Activated CD4-positive, alpha-beta T cell treated with anti-CD3 and anti-CD28 coated beads, Interleukin-2, amount 50 U/mL, for 1 hour (primary cell): Measurements from ENCODE around the gene SLC10A1.
"Not testable (repeated sequence)": the region's sequence is repeated elsewhere in the genome, so short reads cannot be mapped to it uniquely, and the experiment has no call there.

Source experiments
- DNase-seq: peaks from one replicate; pipeline ENCODE4 v3.0.0-alpha.2; 2020

Gene SLC10A1

DNA sequence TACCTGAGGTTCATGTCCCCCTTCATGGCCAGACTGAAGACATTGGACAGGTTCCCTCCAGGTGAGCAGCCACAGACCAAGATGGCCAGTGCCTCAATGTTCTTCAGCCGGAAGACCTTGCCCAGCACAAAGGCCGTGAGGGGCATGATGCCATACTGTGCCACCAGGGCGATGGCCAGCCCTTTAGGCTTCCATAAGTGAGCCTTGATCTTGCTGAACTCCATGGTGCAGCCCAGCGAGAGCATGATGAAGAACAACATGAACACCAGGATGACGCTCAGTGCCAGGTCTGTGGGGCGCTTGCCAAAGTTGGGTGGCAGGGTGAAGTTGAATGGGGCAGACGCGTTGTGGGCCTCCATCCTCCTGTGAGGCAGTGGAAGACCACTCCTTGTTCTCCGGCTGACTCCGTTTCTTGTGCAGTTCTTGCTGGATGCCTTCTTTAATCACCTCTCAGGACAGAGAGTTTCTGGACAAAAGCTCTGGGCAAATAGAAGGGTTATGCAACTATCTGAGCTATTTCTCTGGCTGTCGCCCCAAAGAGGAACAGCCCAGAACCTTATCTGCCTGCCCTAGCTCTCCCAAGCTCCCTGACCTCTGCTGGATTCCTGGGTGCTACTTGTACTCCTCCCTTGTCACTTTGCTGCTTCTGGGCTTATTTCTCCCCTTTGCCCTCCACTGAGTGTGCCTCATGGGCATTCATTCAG lies at the start of gene SLC10A1:
Gene SLC10A1 (minus strand): TSS at position 445 of the 704 bp plus-strand sequence. CDS start 86 bp downstream, at position 359.
- DNase-seq: no peak

DNA sequence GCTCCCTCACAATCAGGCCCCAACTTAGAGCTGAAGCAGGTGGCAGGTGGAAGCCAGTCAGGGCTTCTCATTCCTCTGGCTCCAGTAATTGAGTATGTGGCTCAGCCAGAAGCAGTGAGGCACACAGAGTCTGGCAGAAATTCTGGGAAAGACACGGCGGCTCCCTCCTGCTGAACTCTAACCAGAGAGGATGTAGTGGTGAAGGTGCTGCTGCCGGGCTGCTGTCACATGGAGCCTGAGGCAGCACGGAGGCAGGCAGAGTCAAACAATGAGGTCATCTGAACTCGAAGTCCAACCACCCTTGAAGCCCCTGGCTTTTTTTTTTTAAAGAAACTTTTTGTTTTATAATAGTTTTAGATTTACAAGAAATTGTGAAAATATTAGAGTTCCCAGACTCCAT lies 48.7 kb upstream of the SLC10A1 start:
- DNase-seq: no peak

DNA sequence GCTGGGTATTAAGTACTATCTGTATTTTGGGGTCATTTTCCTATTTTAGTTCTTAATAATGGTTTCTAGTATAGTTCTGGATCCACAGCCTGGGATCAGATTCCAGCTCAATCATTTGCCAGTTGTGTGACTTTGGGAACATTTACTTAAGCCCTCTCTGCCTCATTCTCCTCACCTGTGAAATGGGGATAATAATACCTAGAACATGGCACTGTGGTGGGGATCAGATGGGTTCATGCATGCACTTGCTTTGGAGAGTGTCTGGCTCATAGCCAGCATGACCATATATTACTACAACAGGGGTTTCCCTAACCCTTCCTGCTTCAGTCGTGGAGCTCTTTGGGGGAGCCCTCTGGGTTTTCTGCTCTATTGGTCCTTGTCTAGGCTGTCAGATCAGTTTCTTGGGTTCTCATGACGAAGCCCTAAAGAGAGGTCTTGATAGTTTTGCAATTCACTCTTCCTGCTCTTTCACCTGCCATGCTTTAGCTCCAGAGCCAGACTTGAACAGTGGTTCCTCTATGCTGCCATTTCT lies 48.1 kb upstream of the SLC10A1 start:
- DNase-seq: no peak

DNA sequence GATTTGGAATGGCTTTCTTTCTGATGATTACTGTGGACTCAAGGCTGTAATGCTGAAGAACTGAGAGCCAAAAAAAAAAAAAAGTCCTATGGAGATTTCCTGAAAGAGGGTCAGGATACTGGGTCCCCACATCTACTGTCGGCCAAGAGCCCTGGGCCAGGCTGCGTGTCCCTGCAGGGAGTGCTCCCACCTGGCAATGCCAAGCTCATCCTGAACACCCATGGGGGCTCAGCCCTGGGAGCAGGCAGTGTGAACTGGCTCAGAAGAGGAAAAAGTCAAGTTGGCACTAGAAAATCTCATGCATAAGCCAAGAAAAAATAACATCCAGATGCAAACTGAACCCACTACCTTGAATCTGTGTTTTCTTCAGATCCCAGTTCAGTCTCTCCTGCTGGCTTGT lies 47.1 kb upstream of the SLC10A1 start:
- DNase-seq: no peak

DNA sequence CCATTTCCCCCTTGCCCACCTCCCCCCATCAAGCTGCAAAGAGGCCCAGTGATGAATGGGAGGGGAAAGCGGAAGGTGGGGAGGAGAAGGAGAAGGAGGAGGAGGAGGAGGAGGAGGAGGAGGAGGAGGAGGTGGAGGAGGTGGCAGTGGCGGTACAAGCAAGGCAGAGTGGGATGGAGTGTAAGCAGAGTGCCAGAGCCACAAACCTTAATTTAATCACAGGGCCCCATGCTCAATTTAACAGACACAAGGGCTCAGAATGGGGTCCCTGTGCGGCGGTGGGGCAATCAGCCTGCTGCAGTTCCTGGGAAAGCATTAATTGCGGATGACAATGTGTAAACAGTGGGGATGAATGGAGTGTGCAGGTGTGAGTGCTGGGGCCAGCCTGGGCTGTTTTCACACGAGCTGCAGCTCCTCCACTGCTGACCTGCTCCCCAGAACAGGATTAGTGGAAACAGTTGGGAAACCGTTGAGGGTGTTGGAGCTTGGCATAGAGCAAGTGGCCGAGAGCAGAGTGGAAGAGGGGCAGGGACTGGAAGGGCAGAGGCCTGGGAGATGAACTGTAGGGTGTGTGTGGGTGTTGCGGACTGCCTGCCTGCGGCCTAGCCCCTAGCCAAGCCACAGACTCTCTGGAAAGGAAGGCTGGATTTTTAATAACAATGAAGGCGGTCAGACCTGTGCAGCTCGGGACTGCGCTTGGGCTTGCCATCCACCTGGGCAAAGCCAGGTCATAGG lies 45.8 kb upstream of the SLC10A1 start:
- DNase-seq: no peak

DNA sequence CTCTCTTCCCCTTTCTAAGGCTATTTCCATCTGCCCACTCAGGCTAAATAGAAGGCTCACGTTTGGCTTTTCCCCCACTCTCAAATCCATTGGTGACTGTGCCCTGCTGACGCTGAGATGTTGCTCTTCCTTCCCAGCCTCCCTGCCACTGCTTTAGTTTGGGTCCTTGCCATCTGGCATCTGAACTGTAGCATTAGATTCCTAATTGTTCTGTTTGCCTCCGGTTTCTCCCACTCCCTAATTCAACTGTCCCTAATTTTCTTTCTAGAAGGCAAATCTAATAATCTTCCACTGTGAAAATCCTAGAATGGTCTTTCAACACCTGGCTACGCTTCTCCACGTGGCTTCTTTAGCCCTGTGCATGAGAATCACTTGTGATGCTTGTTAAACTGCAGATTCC lies 44.6 kb upstream of the SLC10A1 start:
- DNase-seq: no peak

DNA sequence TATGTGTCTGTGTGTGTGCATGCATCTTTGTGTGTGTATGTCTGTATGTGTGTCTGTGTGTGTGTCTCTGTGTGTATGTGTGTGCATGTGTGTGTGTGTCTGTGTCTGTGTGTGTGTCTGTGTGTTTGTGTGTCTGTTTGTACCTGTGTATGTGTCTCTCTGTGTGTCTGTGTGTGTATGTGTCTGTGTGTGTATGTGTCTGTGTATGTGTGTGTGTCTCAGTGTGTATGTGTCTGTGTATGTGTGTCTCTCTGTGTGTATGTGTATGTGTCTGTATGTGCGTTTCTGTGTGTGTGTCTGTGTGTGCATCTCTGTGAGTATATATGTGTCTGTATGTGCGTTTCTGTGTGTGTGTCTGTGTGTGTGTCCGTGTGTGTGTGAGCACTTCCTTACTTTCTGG lies 42.6 kb upstream of the SLC10A1 start:
- DNase-seq: no peak

DNA sequence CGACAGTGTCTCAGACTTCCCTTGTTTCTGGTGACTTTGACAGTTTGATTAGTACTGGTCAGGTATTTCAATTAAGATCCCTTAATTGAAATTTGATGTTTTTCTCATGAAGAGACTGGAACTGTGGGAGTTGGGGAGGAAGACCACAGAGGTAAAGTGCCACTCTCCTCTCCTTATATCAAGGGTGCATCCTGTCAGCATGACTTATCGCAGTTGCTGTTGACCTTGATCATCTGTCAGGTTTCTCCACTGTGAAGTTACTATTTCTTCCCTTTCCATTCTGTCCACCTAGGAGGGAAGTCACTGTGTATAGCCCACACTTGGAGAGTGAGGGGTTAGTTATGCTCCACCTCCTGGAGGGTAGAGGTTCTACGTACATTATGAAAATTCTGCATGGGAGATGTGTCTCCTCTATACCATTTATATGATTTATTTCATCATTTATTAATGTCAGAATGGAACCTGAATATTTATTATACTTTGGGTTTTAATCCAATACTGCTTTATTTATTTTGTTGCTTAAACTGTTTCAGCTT lies 41.9 kb upstream of the SLC10A1 start:
- DNase-seq: no peak

DNA sequence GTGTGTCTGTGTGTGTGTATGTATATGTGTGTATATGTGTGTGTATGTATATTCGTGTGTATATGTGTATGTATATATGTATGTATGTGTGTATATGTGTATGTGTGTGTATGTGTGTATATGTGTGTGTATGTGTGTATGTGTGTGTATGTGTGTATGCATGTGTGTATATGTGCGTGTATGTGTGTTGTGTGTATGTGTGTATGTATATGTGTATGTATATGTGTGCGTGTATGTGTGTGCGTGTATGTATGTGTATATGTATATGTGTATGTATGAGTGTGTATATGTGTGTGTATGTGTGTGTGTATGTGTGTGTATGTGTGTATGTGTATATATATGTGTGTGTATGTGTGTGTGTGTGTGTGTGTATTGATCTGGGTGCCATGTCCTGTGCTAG lies 31.8 kb upstream of the SLC10A1 start:
- no peak for DNase-seq

DNA sequence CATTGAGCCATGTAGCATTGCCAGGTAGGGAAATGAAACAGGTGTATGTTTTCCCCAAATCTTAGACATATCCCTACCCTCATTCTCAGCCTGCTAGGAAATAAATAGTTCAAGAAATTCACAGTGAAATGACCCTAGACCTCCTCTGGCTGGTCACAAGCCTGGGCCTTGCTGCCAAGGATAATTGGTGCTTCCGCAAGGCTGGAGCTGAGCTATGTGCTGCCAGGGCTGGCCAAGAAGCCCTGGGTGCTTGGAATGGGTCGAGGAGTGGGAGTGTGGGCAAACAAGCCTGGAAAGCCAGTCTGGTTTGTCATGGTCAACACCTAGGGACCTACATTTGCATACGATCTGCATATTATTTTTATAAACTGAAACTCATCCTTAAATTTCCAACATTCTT lies 31.3 kb upstream of the SLC10A1 start:
- no peak for DNase-seq

DNA sequence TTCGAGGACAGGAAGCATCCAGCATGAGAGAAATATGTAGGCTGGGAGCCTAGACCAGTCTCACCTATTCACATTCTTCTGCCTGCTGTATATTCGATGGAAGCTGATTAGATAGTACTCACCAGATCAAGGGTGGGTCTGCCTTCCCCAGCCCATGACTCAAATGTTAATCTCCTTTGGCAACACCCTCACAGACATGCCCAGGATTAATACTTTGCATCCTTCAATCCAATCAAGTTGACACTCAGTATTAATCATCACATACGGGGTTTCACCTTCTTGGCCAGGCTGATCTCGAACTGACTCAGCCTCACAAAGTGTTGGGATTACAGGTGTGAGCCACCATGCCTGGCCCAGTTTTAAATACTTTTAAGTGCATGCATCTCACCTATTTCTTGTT lies 30.5 kb upstream of the SLC10A1 start:
- no peak for DNase-seq

DNA sequence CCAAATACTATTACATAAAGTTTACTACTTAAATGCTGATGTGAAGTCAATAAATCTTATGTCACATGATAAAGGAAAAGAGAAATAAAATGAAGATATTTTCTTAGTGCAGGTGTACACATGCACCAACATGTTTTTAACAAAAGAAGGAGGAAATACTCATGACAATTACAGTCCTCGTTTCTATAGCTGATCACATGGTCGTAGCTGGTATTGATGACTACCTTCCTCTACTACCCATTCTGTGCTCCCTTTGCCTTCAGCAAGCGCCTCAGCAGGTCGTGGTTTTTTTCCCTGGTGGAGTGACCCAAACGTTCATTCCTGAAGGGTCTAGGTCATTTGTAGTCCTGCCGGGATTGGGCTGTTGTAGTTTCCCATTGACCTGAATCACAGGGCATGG lies 25.4 kb upstream of the SLC10A1 start:
- no peak for DNase-seq

DNA sequence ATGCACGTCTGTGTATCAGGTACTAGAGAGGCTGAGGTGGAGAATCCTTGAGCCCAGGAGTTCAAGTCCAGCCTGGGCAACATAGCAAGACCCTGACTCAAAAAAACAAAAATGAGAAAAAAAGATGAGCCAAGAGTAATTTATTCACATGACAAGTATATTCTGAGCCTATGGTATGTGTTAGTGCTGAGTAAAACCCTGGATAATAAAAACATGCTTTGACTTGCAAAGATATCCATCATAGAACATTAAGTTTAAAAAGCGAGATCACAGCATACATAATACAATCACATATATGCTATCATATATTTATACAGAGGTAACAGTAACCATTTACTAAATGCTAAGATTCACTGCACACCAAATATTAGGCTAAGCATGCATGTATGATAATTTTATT lies 23.9 kb upstream of the SLC10A1 start:
- DNase-seq: no peak

DNA sequence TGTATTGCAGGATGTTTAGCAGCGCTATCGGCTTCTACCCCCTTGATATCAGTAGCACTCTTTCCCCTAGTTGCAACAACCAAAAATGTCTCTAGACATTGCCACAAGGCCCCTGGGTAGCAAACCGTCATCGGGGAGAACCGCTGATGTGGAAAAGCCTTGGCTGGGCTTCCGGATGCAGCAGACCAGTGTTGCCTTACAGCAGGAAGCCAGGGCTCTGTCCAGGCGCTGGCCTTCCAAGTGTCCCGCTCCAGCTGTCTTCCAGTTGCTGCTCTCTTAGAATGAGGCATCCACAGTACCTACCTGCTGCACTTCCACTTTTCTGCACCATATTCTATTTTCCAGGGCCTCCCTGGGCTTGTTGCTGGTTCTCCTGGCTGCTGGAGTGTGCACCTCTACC lies 22.6 kb upstream of the SLC10A1 start:
- DNase-seq: no peak

DNA sequence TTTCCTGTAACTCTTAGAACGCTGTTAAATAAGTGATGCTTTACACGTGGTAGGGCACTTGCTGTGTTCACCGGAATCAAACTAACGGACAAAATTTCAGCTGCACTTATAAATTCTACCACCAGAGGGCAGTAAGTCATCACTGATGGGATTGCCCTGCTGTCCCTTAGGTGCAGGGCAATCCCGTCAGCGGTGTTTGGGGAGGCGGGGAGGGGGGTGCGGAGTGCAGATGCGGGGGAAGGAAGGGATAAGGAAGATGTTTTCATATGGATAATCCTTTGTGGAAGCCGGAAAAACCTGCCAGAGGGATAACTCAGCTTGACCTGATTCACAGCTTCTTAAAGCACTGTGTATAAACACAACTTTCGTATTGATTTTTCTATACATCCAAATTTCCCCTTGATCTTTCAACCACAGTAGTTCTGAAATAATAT lies 21.7 kb upstream of the SLC10A1 start:
- DNase-seq: peak; percentile 30

DNA sequence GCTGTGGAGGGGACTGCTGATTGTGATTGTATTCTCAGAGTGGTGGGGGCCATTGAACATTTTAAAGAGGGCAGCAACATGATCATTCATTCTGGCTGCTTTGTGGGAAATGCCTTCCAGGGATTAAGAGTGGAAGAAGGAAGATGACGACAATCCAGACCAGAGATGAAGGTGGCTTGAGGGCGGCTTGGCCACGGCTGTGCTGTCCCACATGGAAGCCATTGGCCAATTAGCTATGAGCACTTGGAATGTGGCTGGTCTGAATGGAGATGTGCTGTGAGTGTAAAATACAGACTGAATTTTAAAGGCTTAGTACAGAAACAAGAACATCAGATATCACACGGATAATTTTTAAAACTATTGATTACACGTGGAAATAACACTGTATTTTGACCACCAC lies 19.2 kb upstream of the SLC10A1 start:
- DNase-seq: no peak

DNA sequence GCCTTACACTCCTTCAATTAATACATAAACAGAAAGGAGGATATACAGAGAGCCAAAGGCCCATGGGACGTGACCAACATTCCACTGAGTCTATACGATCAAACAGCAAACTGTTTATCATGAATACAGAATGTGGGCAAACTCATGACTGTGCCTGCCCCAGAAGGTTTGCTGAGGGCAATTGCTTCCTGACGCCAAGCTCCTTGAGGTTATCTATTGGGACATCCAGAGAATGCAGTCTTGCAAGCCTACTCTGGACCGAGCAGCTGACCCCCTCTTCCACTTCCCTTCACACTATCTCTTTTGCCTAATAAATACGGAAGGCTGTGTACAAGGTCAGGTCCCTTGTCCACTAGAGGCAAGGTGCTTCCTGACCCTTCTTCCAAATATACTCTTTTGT lies 18.5 kb upstream of the SLC10A1 start:
- no peak for DNase-seq

DNA sequence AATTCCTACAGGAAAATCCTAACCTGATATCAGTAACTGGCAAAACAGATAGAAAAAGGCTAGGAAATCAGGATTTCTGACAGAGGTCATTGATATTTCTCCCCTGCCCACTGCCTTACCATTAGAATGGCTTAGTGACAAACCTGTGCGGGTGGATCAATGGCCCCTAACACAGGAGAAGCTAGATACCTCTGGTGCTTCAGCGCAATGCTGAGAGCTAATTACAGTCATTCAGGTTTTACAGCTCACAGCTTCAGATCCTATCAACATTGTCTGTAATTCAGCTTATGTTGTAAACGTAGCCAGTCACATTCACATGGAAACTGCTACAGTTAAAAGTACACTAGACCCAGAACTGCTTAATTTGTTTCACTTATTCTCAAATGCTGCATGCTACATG lies 17.4 kb upstream of the SLC10A1 start:
- DNase-seq: no peak

DNA sequence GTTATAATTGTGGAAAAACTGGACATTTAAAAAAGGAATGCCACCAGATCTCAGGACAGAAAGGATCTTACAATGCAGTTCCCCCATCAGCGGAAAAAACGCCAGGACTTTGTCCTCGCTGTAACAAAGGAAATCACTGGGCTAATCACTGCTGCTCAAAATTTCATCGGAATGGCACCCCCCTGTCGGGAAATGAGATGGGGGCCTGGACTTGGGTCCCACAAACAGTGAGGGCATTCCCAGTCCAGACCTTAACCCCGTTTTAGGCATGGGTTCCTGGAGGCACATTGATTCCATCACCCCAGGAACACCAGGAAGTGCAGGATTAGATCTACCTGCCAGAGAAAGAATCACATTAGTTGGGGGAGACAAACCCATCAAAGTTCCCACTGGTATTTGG lies 16.3 kb upstream of the SLC10A1 start:
- not testable (repeated sequence) for DNase-seq

DNA sequence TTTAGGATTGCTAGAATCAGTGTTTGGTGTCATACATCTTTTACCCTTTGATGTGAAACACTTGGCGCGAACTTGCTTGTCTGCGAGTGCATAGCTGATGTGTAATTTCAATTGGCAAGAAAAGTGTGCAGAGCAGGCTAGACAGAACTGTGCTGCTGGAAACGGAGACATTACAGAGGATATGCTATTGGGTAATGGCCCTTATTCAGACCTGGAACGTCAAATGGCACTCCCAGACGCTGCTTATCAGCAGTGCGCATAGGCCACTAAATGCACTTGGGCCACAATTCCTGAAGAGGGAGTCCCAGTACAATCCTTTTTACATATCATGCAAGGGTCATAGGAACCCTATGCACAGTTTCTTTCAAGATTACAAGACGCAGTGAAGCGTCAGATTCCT lies 15.7 kb upstream of the SLC10A1 start:
- DNase-seq: no peak

DNA sequence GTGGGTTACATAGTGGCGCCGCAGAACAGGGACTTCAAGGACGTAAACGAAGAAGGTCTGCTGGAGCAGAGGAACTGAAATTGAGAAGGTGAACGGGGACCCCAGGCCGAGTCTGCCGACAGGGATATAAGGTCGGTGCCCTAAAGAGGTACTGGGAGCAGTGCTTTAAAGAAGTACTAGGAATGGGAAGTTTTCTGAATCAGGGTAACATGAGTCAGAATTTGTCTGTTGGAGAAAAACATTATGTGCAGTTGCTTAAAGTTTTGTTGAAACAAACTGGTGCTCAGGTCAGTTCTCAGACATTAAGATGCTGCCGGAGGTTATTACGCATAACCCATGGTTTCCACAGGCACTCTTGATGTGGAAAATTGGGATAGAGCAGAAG lies 14.8 kb upstream of the SLC10A1 start:
- no peak for DNase-seq

DNA sequence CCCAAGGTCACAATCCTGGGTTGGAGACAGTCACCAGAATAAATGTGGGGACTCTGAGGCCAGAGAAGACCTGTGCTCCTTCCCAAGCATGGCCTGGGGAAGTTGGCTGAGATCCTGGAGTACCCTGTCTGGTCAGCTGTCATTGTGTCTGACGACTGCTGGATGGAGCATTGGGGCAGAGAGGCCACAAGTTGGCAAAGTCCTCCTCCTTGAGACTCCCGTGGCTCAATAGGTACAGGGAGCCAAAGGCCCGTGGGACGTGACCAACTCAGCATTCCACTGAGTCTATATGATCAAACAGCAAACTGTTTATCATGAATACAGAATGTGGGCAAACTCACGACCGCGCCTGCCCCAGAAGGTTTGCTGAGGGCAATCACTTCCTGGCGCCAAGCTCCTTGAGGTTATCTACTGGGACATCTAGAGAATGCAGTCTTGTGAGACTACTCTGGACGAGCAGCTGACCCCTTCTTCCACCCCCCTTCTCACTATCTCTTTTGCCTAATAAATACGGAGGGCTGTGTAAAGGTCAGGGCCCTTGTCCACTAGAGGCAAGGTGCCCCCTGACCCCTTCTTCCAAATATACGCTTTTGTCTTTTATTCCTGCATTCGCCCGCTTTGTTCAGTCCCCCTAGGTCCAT lies 14.3 kb upstream of the SLC10A1 start:
- no peak for DNase-seq

DNA sequence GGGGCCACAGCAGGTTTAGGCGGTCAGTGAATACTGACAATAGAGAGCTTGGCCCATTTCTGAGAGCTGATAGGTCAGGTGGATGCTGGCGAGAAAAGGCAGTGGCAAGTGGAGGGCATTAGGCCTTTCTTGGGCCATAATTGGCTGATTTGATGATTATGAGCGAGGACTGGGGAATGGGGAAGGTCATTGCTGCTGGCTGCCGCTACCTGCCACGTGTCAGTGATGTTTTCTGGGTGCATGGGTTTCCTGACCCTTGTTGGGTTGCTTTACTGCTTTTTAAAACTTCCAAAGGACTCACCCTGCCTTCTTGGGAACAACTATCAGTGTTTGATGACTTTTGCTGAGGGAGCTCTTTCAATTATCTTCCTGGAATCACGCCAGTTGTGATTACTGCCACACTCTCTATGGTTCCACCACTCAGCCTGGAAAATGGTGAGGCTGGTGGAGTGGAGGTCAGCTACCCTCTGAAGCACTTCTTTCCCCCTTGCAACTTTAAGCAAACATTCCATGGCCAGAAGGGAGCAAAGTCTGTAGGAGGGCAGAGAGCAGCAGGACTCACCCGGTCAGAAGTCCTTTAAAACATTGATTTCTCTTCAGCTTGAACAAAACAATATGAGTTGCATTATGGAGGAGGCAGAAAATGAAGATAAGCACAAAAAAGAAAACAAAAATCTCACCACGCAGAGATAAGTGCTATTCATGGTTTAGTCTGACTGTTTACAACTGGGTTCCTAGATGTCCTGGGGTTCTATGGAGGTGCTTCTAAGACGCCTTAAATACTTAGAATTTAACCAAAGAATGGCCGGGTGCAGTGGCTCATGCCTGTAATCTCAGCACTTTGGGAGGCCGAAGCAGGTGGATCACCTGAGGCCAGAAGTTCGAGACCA lies 12.1 kb upstream of the SLC10A1 start:
- no peak for DNase-seq
